ENCODE measurements around the gene BNC2. TPM values are rescaled to one million over a fixed set of nuclear protein-coding genes. Genes with fewer than 3 reads are reported as not detected.

BNC2 gene
- total RNA-seq, 1 donor from 2014 or later, result 15.2 TPM

DNA sequence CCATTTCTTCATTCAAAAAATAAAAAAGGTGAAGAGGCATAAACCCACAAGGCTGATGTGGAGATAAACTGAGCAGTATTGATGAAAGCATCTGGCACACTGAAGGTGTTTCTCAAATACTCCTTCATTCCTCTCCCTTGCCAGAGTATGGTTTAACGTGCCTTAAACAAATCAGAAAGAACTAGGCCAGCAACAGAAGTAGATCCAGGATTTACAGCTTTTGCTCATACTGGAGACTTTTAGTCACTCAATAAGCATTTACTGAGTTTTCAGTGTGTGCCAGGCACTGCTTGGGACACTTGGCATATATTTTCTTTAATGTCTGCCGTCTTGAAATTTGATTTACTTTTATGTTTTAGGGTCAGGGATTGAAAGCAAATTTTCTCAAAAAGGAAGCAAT lies 53.0 kb downstream of the BNC2 start:
- Mint-ChIP-seq H3K9me3 (ENCODE audit: unreplicated experiment) (no peaks in the 10 kb centered on the region), H3K27me3 (ENCODE audit: unreplicated experiment) (peaks cover 1% of the 10 kb centered on the region), H3K36me3 (ENCODE audit: unreplicated experiment) (no peaks in the 10 kb centered on the region), H3K4me3 (ENCODE audit: unreplicated experiment) (no peak overlapping the region), H3K27ac (ENCODE audit: unreplicated experiment) (no peak overlapping the region), H3K4me1 (ENCODE audit: low read depth, unreplicated experiment) (peaks cover 4% of the 10 kb centered on the region)
- TF ChIP-seq, protein P1, sequence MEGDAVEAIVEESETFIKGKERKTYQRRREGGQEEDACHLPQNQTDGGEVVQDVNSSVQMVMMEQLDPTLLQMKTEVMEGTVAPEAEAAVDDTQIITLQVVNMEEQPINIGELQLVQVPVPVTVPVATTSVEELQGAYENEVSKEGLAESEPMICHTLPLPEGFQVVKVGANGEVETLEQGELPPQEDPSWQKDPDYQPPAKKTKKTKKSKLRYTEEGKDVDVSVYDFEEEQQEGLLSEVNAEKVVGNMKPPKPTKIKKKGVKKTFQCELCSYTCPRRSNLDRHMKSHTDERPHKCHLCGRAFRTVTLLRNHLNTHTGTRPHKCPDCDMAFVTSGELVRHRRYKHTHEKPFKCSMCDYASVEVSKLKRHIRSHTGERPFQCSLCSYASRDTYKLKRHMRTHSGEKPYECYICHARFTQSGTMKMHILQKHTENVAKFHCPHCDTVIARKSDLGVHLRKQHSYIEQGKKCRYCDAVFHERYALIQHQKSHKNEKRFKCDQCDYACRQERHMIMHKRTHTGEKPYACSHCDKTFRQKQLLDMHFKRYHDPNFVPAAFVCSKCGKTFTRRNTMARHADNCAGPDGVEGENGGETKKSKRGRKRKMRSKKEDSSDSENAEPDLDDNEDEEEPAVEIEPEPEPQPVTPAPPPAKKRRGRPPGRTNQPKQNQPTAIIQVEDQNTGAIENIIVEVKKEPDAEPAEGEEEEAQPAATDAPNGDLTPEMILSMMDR (IDR thresholded peaks at IDR 0.05; ENCODE audit: partially characterized antibody, unreplicated experiment), result no peak
- DNase-seq, result no peak

DNA sequence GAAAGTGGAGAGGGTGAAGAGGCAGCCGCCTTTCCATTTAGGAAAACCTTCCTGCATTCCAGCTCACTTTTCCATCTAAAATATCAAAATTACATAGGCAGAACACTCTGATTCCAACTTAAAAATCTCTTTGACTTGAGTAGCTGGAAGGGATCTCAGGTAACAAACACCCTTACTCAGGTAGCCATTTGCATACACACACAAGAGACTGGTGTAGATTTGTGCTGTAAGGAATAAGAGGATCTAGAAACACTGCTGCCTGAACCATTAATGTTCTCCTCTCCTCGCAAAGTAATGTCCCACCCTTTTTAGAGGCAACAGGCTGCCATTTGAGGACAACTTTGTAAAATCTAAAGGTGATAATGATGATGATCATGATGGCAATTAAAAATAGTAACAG lies 53.5 kb downstream of the BNC2 start:
- TF ChIP-seq, protein P1 (IDR thresholded peaks at IDR 0.05; ENCODE audit: partially characterized antibody, unreplicated experiment), result no peak
- Mint-ChIP-seq H3K36me3 (ENCODE audit: unreplicated experiment) (no peaks in the 10 kb centered on the region), H3K27me3 (ENCODE audit: unreplicated experiment) (peaks cover 1% of the 10 kb centered on the region), H3K27ac (ENCODE audit: unreplicated experiment) (no peak overlapping the region), H3K4me3 (ENCODE audit: unreplicated experiment) (no peak overlapping the region), H3K9me3 (ENCODE audit: unreplicated experiment) (no peaks in the 10 kb centered on the region), H3K4me1 (ENCODE audit: low read depth, unreplicated experiment) (peaks cover 8% of the 10 kb centered on the region)
- no peak for DNase-seq

DNA sequence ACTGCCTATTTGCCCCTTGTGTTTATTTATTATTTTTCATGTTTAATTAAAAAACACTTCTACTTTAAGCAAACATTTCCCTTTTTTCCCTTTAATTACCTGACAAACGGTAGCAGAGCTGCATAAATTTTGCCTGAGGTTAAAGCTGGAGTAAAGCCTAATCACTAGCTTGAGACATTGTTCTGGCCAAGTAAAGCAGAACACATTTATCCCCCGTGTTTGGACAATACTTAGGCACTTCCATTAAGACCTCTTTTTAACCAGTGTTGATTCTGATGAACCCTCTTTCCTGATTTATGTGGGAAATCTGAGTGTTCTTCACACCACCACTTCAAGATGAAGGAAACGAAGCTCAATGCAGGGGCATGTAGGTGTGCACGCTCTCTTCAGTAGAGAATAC lies 54.5 kb downstream of the BNC2 start:
- TF ChIP-seq, protein P1 (IDR thresholded peaks at IDR 0.05; ENCODE audit: partially characterized antibody, unreplicated experiment), result no peak
- Mint-ChIP-seq H3K27me3 (ENCODE audit: unreplicated experiment) (peaks cover 1% of the 10 kb centered on the region), H3K4me3 (ENCODE audit: unreplicated experiment) (no peak overlapping the region), H3K27ac (ENCODE audit: unreplicated experiment) (no peak overlapping the region), H3K9me3 (ENCODE audit: unreplicated experiment) (no peaks in the 10 kb centered on the region), H3K4me1 (ENCODE audit: low read depth, unreplicated experiment) (peaks cover 14% of the 10 kb centered on the region), H3K36me3 (ENCODE audit: unreplicated experiment) (no peaks in the 10 kb centered on the region)
- no peak for DNase-seq

DNA sequence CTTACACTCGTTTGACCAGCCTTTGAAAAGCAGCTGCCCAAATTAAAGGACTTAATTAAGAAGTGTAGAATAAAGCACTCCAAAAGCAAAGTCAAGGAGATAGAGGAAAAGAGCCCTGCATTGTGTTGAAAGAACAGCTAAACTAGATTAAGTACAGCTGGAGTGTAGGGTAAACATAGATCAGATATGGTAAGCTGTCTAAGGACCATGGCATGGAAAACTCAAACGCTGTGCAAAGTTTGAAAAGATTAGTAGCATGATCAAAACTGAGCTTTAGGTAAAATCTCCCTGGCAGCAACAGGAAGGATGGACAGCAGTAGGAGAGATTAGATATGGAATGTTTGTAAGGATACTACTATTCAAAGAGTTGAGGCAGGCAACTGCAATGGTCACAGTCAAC lies 55.4 kb downstream of the BNC2 start:
- peaks cover 1% of the 10 kb centered on the region for H3K27me3 Mint-ChIP-seq (ENCODE audit: unreplicated experiment)
- no peak overlapping the region for H3K27ac Mint-ChIP-seq (ENCODE audit: unreplicated experiment)
- no peaks in the 10 kb centered on the region for H3K36me3 Mint-ChIP-seq (ENCODE audit: unreplicated experiment)
- no peak for DNase-seq
- no peaks in the 10 kb centered on the region for H3K9me3 Mint-ChIP-seq (ENCODE audit: unreplicated experiment)
- TF ChIP-seq, protein P1 (IDR thresholded peaks at IDR 0.05; ENCODE audit: partially characterized antibody, unreplicated experiment), result no peak
- H3K4me1 Mint-ChIP-seq (ENCODE audit: low read depth, unreplicated experiment), result peaks cover 17% of the 10 kb centered on the region
- no peak overlapping the region for H3K4me3 Mint-ChIP-seq (ENCODE audit: unreplicated experiment)

DNA sequence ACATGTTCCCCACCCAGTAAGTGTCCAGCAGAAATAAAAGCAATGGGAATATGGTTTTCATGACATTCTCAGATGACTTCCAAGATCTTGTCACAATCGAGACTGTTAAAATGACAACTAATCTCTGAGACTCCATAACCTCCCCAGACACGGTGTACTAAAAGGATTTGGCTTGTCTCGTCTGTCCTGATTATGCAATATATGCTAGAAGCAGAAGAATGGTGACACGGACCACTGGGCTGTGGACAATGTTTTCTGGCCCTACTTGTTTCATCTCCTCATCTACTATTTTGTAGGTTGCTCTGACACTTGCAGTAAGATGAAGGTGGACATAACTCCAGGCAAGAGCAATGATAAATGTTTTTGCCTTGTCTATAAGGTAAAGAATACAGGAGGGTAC lies 56.6 kb downstream of the BNC2 start:
- Mint-ChIP-seq H3K4me3 (ENCODE audit: unreplicated experiment) (no peak overlapping the region), H3K9me3 (ENCODE audit: unreplicated experiment) (no peaks in the 10 kb centered on the region), H3K4me1 (ENCODE audit: low read depth, unreplicated experiment) (peaks cover 17% of the 10 kb centered on the region), H3K27ac (ENCODE audit: unreplicated experiment) (no peak overlapping the region), H3K36me3 (ENCODE audit: unreplicated experiment) (no peaks in the 10 kb centered on the region), H3K27me3 (ENCODE audit: unreplicated experiment) (no peaks in the 10 kb centered on the region)
- TF ChIP-seq, protein P1 (IDR thresholded peaks at IDR 0.05; ENCODE audit: partially characterized antibody, unreplicated experiment), result no peak
- no peak for DNase-seq
